SH-SY5Y (cell line): ENCODE measurements around the gene ABCG2.

ENCODE experiments used
- GATA2 ChIP-seq: IDR thresholded peaks from 2 replicates; pipeline ENCODE4 v1.6.1; 2011; ENCODE audit warnings: mild to moderate bottlenecking, low read depth, low read length
- GATA3 ChIP-seq: IDR thresholded peaks from 2 replicates; pipeline ENCODE4 v1.6.1; 2011; ENCODE audit warnings: low read depth, mild to moderate bottlenecking, low read length, moderate library complexity

Gene ABCG2

GRCh38 chr4:88185906-88186305 is 27.5 kb upstream of the ABCG2 start:
- TF ChIP-seq GATA2 (no peak), GATA3 (no peak)

DNA sequence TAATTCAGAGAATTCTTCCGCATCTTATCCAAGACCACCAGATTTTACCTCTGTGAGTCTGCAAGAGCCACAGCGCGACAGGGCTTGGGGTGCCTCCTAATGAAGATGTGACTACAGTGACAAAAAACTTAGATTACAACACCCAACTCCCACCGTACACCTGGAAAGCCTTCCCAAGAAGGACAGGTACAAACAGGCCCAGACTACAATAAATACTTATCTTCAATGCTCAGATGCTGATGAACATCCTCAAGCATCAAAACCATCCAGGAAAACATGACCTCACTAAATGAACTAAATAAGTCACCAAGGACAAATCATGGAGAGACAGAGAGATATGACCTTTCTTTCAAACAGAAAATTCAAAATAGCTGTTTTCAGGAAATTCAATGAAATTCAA is 20.8 kb upstream of the ABCG2 start:
- TF ChIP-seq GATA2 (no peak), GATA3 (no peak)

GRCh38 chr4:88178626-88179231 is 20.3 kb upstream of the ABCG2 start:
- TF ChIP-seq GATA2 (no peak), GATA3 (no peak)

DNA sequence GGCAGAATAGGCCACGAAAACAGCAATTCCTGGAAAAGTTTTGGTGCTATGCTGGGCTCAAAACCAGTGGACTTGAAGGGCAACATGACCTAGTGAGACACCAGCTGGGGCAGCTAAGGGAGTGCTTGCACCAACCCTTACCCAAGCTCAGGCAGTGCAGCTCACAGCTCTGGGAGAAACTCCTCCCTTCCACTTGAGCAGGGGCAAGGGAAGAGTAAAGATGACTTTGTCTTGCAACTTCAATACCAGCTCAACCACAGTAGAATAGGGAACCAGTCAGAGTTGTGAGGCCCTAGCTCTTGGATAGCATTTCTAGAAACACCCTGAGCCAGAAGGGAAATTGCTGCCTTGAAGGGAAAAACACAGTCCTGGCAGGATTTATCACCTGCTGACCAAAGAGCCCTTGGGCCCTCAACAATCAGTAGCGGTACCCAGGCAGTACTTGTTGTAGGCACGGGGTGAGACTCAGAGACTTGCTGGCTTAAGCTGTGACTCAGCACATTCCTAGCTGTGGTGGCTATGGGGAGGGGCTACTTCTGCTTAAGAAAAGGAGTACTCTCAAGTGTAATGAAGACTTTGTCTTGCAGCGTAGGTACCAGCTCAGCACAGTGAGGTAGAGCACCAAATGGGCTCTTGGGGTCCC is 19.7 kb upstream of the ABCG2 start:
- no peak for TF ChIP-seq GATA3
- no peak for TF ChIP-seq GATA2

- TF ChIP-seq GATA3, result no peak
- TF ChIP-seq GATA2, result no peak
Observed at GRCh38 chr4:88172987-88173386, 14.5 kb upstream of the ABCG2 start.

- no peak for TF ChIP-seq GATA3
- no peak for TF ChIP-seq GATA2
Observed at GRCh38 chr4:88171206-88171605, 12.8 kb upstream of the ABCG2 start.

- TF ChIP-seq GATA2, result no peak
- TF ChIP-seq GATA3, result no peak
Observed at GRCh38 chr4:88169298-88169697, 10.9 kb upstream of the ABCG2 start.

- TF ChIP-seq GATA2, result no peak
- no peak for TF ChIP-seq GATA3
Observed at GRCh38 chr4:88166608-88167007, 8.2 kb upstream of the ABCG2 start.

DNA sequence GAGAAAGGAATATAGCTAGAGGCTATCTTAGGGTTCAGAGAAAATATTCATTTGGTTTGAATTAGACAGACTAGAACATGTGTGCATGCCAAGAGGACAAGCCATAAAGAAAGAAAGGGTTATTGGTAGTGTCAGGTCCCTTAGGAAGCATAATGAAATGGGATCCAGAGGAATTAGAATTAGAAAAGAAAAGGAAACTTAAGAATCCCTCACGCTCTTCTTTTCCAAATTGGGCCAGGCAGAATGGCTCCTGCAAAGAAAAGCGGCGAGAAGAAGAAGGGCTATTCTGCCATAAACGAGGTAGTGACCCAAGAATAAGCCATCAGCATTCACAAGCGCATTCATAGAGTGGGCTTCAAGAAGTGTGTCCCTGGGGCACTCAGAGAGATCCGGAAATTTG is 4.9 kb upstream of the ABCG2 start:
- TF ChIP-seq GATA3, result no peak
- TF ChIP-seq GATA2, result no peak

DNA sequence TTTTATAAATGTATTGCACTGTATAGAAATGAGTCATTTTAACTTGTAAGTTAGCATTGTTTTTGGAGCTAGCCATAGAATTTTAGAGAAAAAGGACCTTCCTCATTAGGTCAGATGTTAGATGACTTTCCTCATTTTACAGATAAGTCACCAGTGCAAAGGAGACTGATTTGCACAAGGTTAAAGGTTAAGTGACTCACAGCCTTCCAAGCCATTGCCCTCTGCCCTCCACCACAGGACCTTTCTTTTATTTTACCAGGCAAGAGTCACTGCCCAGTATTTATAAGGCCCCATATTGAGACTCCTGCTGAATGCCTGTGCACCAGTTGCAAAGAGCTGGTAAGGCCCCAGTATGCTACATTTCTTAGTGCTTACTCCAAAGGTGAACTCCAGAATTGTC is 4.2 kb upstream of the ABCG2 start:
- TF ChIP-seq GATA2, result no peak
- no peak for TF ChIP-seq GATA3

- TF ChIP-seq GATA2 (no peak), GATA3 (no peak)
Observed at GRCh38 chr4:88159229-88159725, 838 bp upstream of the ABCG2 start.

GRCh38 chr4:88158038-88158488 is 376 bp downstream of the ABCG2 start:
- TF ChIP-seq GATA3 (no peak), GATA2 (no peak)

GRCh38 chr4:88148560-88148959 is 9.9 kb downstream of the ABCG2 start:
- TF ChIP-seq GATA3 (no peak), GATA2 (no peak)

GRCh38 chr4:88147799-88148217 is 10.6 kb downstream of the ABCG2 start:
- TF ChIP-seq GATA3, result no peak
- no peak for TF ChIP-seq GATA2

DNA sequence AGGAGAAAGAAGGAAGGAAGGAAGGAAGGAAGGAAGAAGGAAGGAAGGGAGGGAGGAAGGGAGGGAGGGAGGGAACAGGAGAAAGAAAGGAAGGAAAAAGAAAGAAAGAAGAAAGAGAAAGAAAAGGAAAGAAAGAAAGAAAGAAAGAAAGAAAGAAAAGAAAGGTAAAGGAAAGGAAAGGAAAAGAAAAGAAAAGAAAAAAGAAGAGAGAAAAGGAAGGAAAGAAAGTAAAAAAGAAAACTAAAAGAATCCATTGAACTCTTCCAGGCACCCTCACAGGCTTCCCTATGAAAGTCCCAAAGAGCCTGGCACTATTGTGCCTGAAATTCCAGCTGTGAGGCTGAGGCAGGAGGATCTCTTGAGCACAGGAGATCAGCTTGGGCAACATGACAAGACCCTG is 11.5 kb downstream of the ABCG2 start:
- no peak for TF ChIP-seq GATA3
- TF ChIP-seq GATA2, result no peak
